Smooth muscle cell (in vitro differentiated cells): ENCODE measurements around the gene CRYBA4. TPM values are rescaled to one million over a fixed set of nuclear protein-coding genes. Genes with fewer than 3 reads are reported as not detected.

ENCODE experiments used
- DNase-seq: peaks from one replicate; lab custom pipeline; 2025; ENCODE audit not compliant: unreplicated experiment; lab: John Stamatoyannopoulos, UW
- H2AFZ ChIP-seq: fragments of 200-600 bp; sonication (generic); 2 replicates; pipeline ENCODE4 v1.6.0; 2016; ENCODE audit warnings: antibody characterized with exemption, low read depth, mild to moderate bottlenecking
- H3F3A ChIP-seq: fragments of 200-600 bp; sonication (generic); 2 replicates; pipeline ENCODE4 v1.6.0; 2017; ENCODE audit warnings: antibody characterized with exemption, low read depth
- H3K27ac ChIP-seq: fragments of 200-600 bp; sonication (generic); 2 replicates; pipeline ENCODE4 v1.5.1; 2016; ENCODE audit warnings: low read depth, mild to moderate bottlenecking
- H3K27me3 ChIP-seq: fragments of 200-600 bp; sonication (generic); 2 replicates; pipeline ENCODE4 v1.6.1; 2016; ENCODE audit warnings: low read depth, mild to moderate bottlenecking
- H3K36me3 ChIP-seq: fragments of 200-600 bp; sonication (generic); 2 replicates; pipeline ENCODE4 v1.5.1; 2016; ENCODE audit warnings: low read depth
- H3K4me1 ChIP-seq: fragments of 200-600 bp; sonication (generic); 2 replicates; pipeline ENCODE4 v1.5.1; 2016; ENCODE audit warnings: low read depth
- H3K4me2 ChIP-seq: fragments of 200-600 bp; sonication (generic); 2 replicates; pipeline ENCODE4 v1.6.0; 2016; ENCODE audit warnings: mild to moderate bottlenecking
- H3K4me3 ChIP-seq: fragments of 200-600 bp; sonication (generic); 2 replicates; pipeline ENCODE4 v1.5.1; 2016; ENCODE audit warnings: mild to moderate bottlenecking
- H3K79me2 ChIP-seq: fragments of 200-600 bp; sonication (generic); 2 replicates; pipeline ENCODE4 v1.6.0; 2016; ENCODE audit warnings: low read depth, mild to moderate bottlenecking
- H3K9ac ChIP-seq: fragments of 200-600 bp; sonication (generic); 2 replicates; pipeline ENCODE4 v1.6.0; 2016; ENCODE audit warnings: low read depth
- H3K9me3 ChIP-seq: fragments of 200-600 bp; sonication (generic); replicated peaks from 2 replicates; pipeline ENCODE4 v1.5.1; 2016; ENCODE audit warnings: low read depth
- H4K20me1 ChIP-seq: fragments of 200-600 bp; sonication (generic); 2 replicates; pipeline ENCODE4 v1.6.0; 2016; ENCODE audit warnings: low read depth
- WGBS: methylation state at CpG from one replicate; pipeline ENCODE4 v1.1.7; 2016; ENCODE audit warnings: low lambda C conversion rate; 5-methylcytosine and 5-hydroxymethylcytosine counted together
- polyA plus RNA-seq: library from polyadenylated mRNA; unstranded; fragments of >200 nt; fragmentation: Nextera tagmentation; extraction: Ambion mirVana; gene quantifications from 2 replicates; pipeline ENCODE4 v1.2.1, GENCODE V29; 2016
- total RNA-seq: library from RNA; depleted of rRNA; stranded (reverse); fragments of >200 nt; gene quantifications from 2 replicates; pipeline ENCODE4 v1.2.3, GENCODE V29; 2014
- TF ChIP-seq, protein P1 (sequence below): fragments of 200-600 bp; sonication (generic); IDR thresholded peaks from 2 replicates; pipeline ENCODE4 v1.5.1; 2017; ENCODE audit warnings: borderline replicate concordance, mild to moderate bottlenecking, antibody characterized with exemption; ENCODE audit not compliant: insufficient read depth, poor library complexity, severe bottlenecking

The CRYBA4 gene
- total and polyA plus RNA-seq, 2 experiments from 2014 or later, result 1.8 to 4.9 TPM

DNA sequence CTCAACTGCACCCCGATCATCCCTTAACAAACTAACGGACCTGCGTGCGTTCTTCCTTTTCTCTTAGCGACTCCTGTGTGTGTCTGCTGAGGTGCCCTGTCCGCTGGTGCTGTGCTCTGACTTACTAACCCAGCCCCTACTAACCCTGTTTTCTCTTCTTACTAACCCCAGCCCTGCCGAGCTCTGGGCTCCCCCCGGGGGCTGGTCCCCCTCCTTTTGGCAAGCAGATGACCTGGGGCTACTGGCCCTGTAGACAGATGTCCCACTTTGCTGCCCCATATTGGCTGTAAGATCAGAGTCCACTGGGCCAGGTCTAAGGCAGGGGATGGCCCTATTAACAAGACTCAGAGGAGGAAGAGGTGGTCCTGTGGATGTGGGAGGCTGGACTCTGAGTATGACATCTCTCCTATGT lies 50.3 kb downstream of the CRYBA4 start:
- Histone ChIP-seq H3K79me2 (peaks cover 5% of the 10 kb centered on the region), H3K27me3 (no peaks in the 10 kb centered on the region), H3K4me1 (peaks cover 11% of the 10 kb centered on the region), H3F3A (no peaks in the 10 kb centered on the region), H3K27ac (peak overlapping the region; percentile 96), H3K9ac (peak overlapping the region; percentile 85), H3K9me3 (no peaks in the 10 kb centered on the region), H3K36me3 (no peaks in the 10 kb centered on the region), H3K4me2 (peak overlapping the region; percentile 88), H4K20me1 (no peaks in the 10 kb centered on the region), H2AFZ (peak overlapping the region; percentile 69), H3K4me3 (peak overlapping the region; percentile 61)
- 95% methylated on average over 8 of the region's 8 CpGs for WGBS
- TF ChIP-seq, protein P1, sequence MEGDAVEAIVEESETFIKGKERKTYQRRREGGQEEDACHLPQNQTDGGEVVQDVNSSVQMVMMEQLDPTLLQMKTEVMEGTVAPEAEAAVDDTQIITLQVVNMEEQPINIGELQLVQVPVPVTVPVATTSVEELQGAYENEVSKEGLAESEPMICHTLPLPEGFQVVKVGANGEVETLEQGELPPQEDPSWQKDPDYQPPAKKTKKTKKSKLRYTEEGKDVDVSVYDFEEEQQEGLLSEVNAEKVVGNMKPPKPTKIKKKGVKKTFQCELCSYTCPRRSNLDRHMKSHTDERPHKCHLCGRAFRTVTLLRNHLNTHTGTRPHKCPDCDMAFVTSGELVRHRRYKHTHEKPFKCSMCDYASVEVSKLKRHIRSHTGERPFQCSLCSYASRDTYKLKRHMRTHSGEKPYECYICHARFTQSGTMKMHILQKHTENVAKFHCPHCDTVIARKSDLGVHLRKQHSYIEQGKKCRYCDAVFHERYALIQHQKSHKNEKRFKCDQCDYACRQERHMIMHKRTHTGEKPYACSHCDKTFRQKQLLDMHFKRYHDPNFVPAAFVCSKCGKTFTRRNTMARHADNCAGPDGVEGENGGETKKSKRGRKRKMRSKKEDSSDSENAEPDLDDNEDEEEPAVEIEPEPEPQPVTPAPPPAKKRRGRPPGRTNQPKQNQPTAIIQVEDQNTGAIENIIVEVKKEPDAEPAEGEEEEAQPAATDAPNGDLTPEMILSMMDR, result no peak
- no peak for DNase-seq

DNA sequence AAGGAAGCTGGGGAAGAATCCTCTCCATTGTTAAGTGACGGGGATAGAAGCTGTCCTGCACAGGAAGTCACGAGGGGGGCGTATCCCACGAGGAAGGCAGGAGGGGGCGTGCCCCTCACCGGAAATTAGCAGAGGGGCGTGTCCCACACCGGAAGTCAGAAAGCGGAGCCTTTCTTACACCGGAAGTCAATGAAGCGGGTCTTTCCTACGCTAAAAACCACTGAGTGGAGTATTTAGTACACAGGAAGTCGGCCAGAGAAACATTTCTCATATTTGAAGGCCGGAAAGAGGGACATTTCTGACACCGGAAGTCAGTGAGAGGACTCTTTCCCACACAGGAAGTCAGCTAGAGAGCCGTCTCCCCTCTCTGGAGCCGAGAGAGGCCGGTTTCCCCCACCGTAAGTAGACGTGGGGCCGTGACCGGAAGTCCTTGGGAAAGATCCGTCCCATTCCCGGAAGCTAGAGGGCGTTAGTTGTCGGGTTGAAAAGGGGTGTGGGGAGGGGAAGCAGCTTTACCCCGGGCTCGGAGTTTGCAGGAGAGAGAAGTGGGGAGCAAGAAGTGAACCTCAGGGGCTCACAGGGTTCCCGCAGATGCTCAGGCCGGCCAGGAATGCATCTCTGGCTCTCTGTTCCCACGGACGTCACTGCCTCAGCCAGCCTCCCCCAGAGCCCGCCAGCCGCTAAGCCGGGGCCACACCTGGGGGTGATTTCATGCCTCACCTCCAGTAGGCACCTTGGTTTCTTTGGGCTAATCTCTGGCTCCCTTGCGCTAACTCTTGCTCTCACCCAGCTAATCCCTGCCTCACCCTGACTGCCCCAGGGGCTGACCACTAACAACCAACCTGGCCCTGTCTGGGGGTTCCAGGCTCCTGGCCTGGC lies 51.1 kb downstream of the CRYBA4 start:
- no peaks in the 10 kb centered on the region for H3K9me3 ChIP-seq
- no peaks in the 10 kb centered on the region for H3K36me3 ChIP-seq
- peak overlapping the region; percentile 85 for H3K9ac ChIP-seq
- H2AFZ ChIP-seq, result peak overlapping the region; percentile 69
- 7% methylated on average over 36 of the region's 36 CpGs for WGBS
- no peaks in the 10 kb centered on the region for H3F3A ChIP-seq
- H4K20me1 ChIP-seq, result no peaks in the 10 kb centered on the region
- H3K4me1 ChIP-seq, result peaks cover 11% of the 10 kb centered on the region
- peaks cover 5% of the 10 kb centered on the region for H3K79me2 ChIP-seq
- TF ChIP-seq, protein P1, result peak; percentile 45
- no peaks in the 10 kb centered on the region for H3K27me3 ChIP-seq
- H3K27ac ChIP-seq, result peak overlapping the region; percentile 96
- DNase-seq, result peak; percentile 58
- H3K4me2 ChIP-seq, result peak overlapping the region; percentile 88
- H3K4me3 ChIP-seq, result peak overlapping the region; percentile 61

DNA sequence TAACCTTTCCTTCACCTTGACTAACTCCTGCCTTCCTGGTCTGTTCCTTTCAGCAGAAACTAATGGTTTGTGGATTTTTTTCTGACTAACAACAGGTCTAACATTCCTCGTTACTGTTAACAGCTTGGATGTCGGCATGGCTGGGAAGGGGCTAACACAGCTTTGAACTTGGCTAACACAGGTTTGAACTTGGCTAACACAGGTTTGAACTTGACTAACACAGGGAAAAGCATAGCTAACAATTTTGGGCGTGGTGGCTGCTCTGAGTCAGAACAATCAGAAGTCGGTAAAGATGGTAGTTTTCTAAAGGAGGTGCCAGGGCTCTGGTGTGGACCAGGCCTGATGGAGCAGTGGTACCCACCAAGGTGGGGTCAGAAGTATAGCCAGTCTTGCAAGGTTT lies 51.7 kb downstream of the CRYBA4 start:
- no peak overlapping the region for H2AFZ ChIP-seq
- no peaks in the 10 kb centered on the region for H3F3A ChIP-seq
- WGBS, result 53% methylated on average over 4 of the region's 4 CpGs
- H3K79me2 ChIP-seq, result peaks cover 5% of the 10 kb centered on the region
- DNase-seq, result no peak
- H3K4me1 ChIP-seq, result peaks cover 11% of the 10 kb centered on the region
- H3K4me2 ChIP-seq, result peak overlapping the region; percentile 88
- peak overlapping the region; percentile 85 for H3K9ac ChIP-seq
- TF ChIP-seq, protein P1, result no peak
- no peaks in the 10 kb centered on the region for H3K9me3 ChIP-seq
- H3K36me3 ChIP-seq, result no peaks in the 10 kb centered on the region
- peak overlapping the region; percentile 61 for H3K4me3 ChIP-seq
- H4K20me1 ChIP-seq, result peaks cover under 1% of the 10 kb centered on the region
- no peaks in the 10 kb centered on the region for H3K27me3 ChIP-seq
- peak overlapping the region; percentile 96 for H3K27ac ChIP-seq
